T1000 (cell line): Measurements from ENCODE around the gene LRRC3.

Experiments used
- DNase-seq: peaks from one replicate; lab custom pipeline; 2025; ENCODE audit warnings: mixed read lengths; lab: John Stamatoyannopoulos, UW

LRRC3 gene

GRCh38 chr21:44458971-44459711 is 3.8 kb downstream of the LRRC3 start:
- DNase-seq: no peak

GRCh38 chr21:44459712-44460440 is 4.6 kb downstream of the LRRC3 start:
- no peak for DNase-seq

- DNase-seq: no peak
Measured at GRCh38 chr21:44460441-44460755, 5.1 kb downstream of the LRRC3 start.

GRCh38 chr21:44461005-44461404 is 5.7 kb downstream of the LRRC3 start:
- no peak for DNase-seq

- no peak for DNase-seq
Measured at GRCh38 chr21:44461464-44462001, 6.2 kb downstream of the LRRC3 start.

- DNase-seq: no peak
Measured at GRCh38 chr21:44462086-44462833, 7.0 kb downstream of the LRRC3 start.

- no peak for DNase-seq
Measured at GRCh38 chr21:44462834-44463200, 7.5 kb downstream of the LRRC3 start.

GRCh38 chr21:44463724-44464123 is 8.4 kb downstream of the LRRC3 start:
- DNase-seq: no peak

GRCh38 chr21:44464351-44464750 is 9.0 kb downstream of the LRRC3 start:
- DNase-seq: no peak

GRCh38 chr21:44466351-44466954 is 11.1 kb downstream of the LRRC3 start:
- no peak for DNase-seq

- DNase-seq: no peak
Measured at GRCh38 chr21:44466996-44467858, 11.9 kb downstream of the LRRC3 start.

- DNase-seq: no peak
Measured at GRCh38 chr21:44467859-44468195, 12.5 kb downstream of the LRRC3 start.

- no peak for DNase-seq
Measured at GRCh38 chr21:44471341-44471740, 16.0 kb downstream of the LRRC3 start.

GRCh38 chr21:44471996-44472395 is 16.7 kb downstream of the LRRC3 start:
- no peak for DNase-seq

GRCh38 chr21:44473915-44474555 is 18.7 kb downstream of the LRRC3 start:
- no peak for DNase-seq

- DNase-seq: no peak
Measured at GRCh38 chr21:44475266-44475845, 20.0 kb downstream of the LRRC3 start.

GRCh38 chr21:44477131-44477530 is 21.8 kb downstream of the LRRC3 start:
- DNase-seq: no peak

GRCh38 chr21:44477712-44478111 is 22.4 kb downstream of the LRRC3 start:
- DNase-seq: no peak

- DNase-seq: no peak
Measured at GRCh38 chr21:44478124-44478800, 23.0 kb downstream of the LRRC3 start.

GRCh38 chr21:44478801-44479167 is 23.5 kb downstream of the LRRC3 start:
- DNase-seq: no peak
